HG02938 (cell line): ENCODE measurements around the gene USP32.
"Not testable (repeated sequence)": the region's sequence is repeated elsewhere in the genome, so short reads cannot be mapped to it uniquely, and the experiment has no call there.

Experiments
- ATAC-seq: cut with Tn5 transposase; IDR thresholded peaks from one replicate; pipeline ENCODE4 v1.9.1; 2021; ENCODE audit warnings: mild to moderate bottlenecking, moderate library complexity; ENCODE audit not compliant: unreplicated experiment

Gene USP32

GRCh38 chr17:60186846-60187745 lies 204.8 kb downstream of the USP32 start:
- not testable (repeated sequence) for ATAC-seq

DNA sequence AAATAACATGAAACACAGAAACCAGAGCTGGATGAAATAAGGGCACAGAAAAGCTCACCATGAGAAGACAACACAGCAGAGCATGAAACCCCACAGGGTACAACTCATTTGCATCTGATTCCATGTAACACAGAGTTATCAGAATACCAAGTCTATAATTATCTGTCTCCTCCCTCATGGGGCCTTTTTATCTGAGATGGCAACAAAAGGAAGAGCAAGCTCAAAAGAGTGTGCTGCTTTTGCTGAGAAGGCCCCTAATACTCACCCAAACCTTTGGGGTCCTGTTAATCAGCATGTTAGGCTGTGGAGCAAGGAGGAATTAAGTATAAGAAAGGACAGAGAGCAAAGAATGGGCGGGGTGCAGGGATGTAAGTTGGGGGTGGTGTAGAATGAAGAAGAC lies 205.6 kb downstream of the USP32 start:
- not testable (repeated sequence) for ATAC-seq

GRCh38 chr17:60180380-60180779 lies 211.6 kb downstream of the USP32 start:
- ATAC-seq = not testable (repeated sequence)

DNA sequence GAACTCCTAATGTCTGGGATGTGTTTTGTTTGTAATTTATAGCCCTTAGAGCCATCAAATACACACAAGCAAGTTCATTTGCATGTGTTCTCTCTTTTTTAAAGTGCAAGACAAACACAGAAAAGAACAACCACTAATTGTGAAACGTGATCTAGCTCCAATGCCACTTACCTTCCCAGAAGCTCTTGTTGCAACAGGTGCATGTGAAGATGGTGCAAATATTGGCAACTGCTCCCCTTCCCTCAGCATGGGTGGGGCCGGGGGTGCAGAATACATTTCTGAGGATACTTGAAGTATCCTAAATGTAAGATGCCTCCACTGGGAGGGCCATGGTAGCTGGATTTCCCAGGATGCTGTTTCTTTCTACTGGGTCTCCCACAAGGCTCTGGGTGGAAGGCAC lies 213.8 kb downstream of the USP32 start:
- not testable (repeated sequence) for ATAC-seq

DNA sequence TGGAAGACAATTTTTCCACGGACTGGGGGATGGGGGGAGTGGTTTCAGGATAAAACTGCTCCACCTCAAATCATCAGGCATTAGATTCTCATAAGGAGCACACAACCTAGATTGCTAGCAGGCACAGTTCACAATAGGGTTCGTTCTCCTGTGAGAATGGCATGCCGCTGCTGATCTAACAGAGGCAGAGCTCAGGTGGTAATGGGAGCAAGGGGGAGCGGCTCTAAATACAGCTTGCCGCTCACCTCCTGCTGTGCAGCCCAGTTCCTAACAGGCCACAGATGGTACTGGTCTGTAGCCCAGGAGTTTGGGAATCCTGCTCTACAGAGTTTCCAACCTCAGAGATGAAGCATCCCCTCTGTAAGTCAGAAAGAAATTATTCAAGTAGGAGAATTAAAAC lies 215.2 kb downstream of the USP32 start:
- not testable (repeated sequence) for ATAC-seq

DNA sequence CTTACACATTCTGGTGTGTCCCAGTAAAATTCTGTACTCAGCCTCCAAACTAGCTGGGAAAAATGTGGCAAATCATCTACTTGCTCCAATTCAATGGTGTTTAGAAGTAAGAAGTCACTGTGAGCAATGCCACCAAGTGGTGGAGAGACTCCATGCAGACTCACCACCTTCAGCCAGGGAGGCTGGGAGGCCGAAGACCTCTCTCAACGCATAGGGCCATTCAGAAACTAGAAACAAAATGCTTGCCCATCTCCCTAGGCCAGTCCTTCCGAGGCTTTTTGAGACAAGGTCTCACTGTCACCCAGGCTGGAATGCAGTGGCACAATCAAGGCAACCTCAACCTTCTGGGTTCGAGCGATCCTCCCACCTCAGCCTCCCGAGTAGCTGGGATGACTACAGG lies 217.2 kb downstream of the USP32 start:
- not testable (repeated sequence) for ATAC-seq

DNA sequence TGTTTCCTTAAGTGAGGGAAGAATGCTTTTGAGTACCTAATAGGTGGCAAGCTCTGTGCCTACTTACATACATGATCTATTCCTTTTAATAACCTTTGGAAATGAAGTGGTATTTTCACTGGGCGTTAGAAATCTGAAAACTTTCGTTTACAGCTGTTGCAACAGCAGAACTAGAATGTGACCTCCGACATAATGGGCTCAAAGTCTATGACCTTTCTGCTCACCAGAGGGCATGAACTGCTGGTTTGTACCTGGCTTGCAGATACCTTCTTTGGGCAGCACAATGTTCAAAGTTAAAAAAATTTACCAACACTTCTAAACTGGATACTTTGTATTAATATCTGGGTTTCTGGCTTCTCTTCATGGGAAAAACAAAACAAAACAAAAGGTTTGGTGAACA lies 217.9 kb downstream of the USP32 start:
- ATAC-seq = no peak

GRCh38 chr17:60173304-60173819 lies 218.6 kb downstream of the USP32 start:
- ATAC-seq = no peak

- no peak for ATAC-seq
Measured at GRCh38 chr17:60171753-60172079, 220.2 kb downstream of the USP32 start.

- no peak for ATAC-seq
Measured at GRCh38 chr17:60170835-60171752, 220.8 kb downstream of the USP32 start.

GRCh38 chr17:60169921-60170817 lies 221.8 kb downstream of the USP32 start:
- no peak for ATAC-seq

GRCh38 chr17:60168654-60169053 lies 223.3 kb downstream of the USP32 start:
- ATAC-seq = no peak

GRCh38 chr17:60167065-60167741 lies 224.7 kb downstream of the USP32 start:
- ATAC-seq = no peak

GRCh38 chr17:60165971-60166370 lies 226.0 kb downstream of the USP32 start:
- ATAC-seq = no peak

DNA sequence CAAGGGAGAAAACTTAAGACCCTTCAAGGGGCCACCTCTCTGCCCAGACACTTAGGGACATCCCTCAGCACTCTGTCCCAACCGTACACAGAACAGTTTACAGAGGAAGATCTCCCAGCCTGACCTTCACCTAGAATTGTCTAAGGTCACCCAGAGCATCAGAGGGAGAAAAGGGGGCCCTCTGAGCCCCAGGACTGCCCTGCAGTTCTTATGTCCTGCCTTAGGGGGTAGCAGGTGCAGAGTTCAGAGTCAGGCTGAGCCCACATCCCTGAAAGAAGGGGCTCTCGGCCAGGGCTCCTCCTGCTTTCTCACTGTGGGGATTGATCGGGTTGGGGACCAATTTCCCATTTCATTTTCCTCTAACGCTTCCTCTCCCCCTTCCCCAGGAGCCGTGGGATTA lies 226.7 kb downstream of the USP32 start:
- no peak for ATAC-seq

GRCh38 chr17:60164697-60165096 lies 227.2 kb downstream of the USP32 start:
- ATAC-seq = no peak

- ATAC-seq = no peak
Measured at GRCh38 chr17:60164164-60164563, 227.8 kb downstream of the USP32 start.

DNA sequence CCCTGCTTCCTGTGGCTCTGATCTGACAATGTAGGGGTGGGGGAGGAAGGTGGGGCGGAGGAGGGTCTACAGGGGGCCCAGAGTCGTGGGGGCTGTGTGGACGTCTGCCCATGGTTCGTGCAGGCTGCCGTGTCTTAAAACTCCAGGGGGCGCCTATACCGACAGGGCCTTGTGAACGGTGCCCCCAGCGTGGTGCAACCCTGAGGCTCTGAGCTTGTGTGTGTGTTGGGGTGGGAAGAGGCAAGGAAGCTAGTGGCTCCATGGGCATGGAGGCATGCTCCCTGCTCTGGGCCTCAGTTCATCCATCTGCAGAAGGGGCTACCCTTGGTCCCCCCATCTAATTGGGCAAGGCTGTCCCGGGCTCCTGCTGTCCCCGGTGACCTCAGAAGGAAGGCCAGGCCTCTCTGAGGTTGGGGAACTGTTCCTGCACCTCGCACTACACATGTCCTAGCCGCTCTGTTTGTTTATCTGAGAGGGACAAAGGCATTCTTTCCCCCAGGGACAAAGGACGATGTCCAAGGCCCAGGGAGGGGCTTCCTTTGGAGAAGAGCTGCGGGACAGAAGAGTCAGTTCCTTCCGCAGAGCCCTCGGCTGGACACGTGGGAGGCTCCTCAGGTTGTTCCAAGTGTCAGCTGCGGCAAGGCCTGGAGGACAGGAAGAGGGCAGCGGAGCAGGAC lies 228.7 kb downstream of the USP32 start:
- ATAC-seq = no peak

GRCh38 chr17:60161598-60162330 lies 230.2 kb downstream of the USP32 start:
- no peak for ATAC-seq
